Fibroblast of lung (primary cell): ENCODE data around the gene SLC6A4. TPM values are rescaled to one million over a fixed set of nuclear protein-coding genes. Genes with fewer than 3 reads are reported as not detected.

Experiments used
- DNase-seq, 2 donors: peaks; one replicate each; pipeline versions ENCODE4 v3.0.0 to v3.0.0-alpha.2; 2010; ENCODE audit warnings: low read depth in 2 of 2
- H2AFZ ChIP-seq: 2 replicates; pipeline ENCODE4 v1.5.1; 2012; ENCODE audit warnings: low read length, control low read depth, inconsistent platforms
- H3K27ac ChIP-seq: 2 replicates; pipeline ENCODE4 v1.5.1; 2011; ENCODE audit warnings: low read length, control low read depth; ENCODE audit not compliant: insufficient read depth
- H3K27me3 ChIP-seq: 2 replicates; pipeline ENCODE4 v1.5.1; 2011; ENCODE audit warnings: mild to moderate bottlenecking, low read length; ENCODE audit not compliant: control insufficient read depth, insufficient read depth
- H3K36me3 ChIP-seq: 2 replicates; pipeline ENCODE4 v1.5.1; 2011; ENCODE audit warnings: low read length; ENCODE audit not compliant: control insufficient read depth, insufficient read depth
- H3K4me1 ChIP-seq: 2 replicates; pipeline ENCODE4 v1.5.1; 2011; ENCODE audit warnings: low read length; ENCODE audit not compliant: control insufficient read depth, insufficient read depth; ENCODE audit errors: extremely low read depth
- H3K4me2 ChIP-seq: 2 replicates; pipeline ENCODE4 v1.5.1; 2011; ENCODE audit warnings: low read length, control low read depth; ENCODE audit not compliant: insufficient read depth; ENCODE audit errors: extremely low read depth
- H3K4me3 ChIP-seq, 4 experiments: fragments of 200-600 bp in 1 of 4; sonication (generic) in 1 of 4; replicated peaks in 1 of 4; 2 replicates each; pipeline ENCODE4 v1.5.1; 2011 to 2016; ENCODE audit warnings: low read length in 4 of 4, low read depth in 3 of 4, mild to moderate bottlenecking in 3 of 4, control low read depth in 2 of 4, inconsistent platforms in 1 of 4, mixed read lengths in 1 of 4; ENCODE audit not compliant: insufficient read depth in 1 of 4; ENCODE audit errors: control extremely low read depth in 1 of 4
- H3K79me2 ChIP-seq: 2 replicates; pipeline ENCODE4 v1.5.1; 2012; ENCODE audit warnings: mild to moderate bottlenecking, low read length, inconsistent platforms; ENCODE audit not compliant: control insufficient read depth, insufficient read depth
- H3K9ac ChIP-seq: 2 replicates; pipeline ENCODE4 v1.5.1; 2011; ENCODE audit warnings: mild to moderate bottlenecking, low read length, control low read depth; ENCODE audit not compliant: insufficient read depth
- H3K9me3 ChIP-seq: 2 replicates; pipeline ENCODE4 v1.5.1; 2012; ENCODE audit warnings: low read depth, low read length; ENCODE audit not compliant: control insufficient read depth, insufficient read depth
- H4K20me1 ChIP-seq: 2 replicates; pipeline ENCODE4 v1.5.1; 2011; ENCODE audit warnings: low read length; ENCODE audit not compliant: control insufficient read depth, insufficient read depth; ENCODE audit errors: extremely low read depth
- CTCF ChIP-seq, 2 donors: IDR thresholded peaks in 1 of 2; conservative IDR thresholded peaks in 1 of 2; 1 replicate in 1 of 2; 2 replicates in 1 of 2; pipeline ENCODE4 v1.5.1; 2011 to 2012; ENCODE audit warnings: low read length in 2 of 2, control low read depth in 1 of 2, inconsistent platforms in 1 of 2, low read depth in 1 of 2, mild to moderate bottlenecking in 1 of 2
- EZH2 ChIP-seq: IDR thresholded peaks from 2 replicates; pipeline ENCODE4 v1.5.1; 2012; ENCODE audit warnings: low read length, control low read depth, mild to moderate bottlenecking; ENCODE audit errors: missing control alignments
- polyA plus RNA-seq, 2 donors: library from polyadenylated mRNA; depleted of rRNA in 1 of 2; stranded (reverse) in 1 of 2; unstranded in 1 of 2; fragments of >200 nt; gene quantifications; 2 replicates each; pipeline ENCODE4 v1.2.1, GENCODE V29; 2011 to 2012; ENCODE audit warnings: missing spikeins in 1 of 2
- total RNA-seq: library from RNA; depleted of rRNA; stranded (reverse); fragments of >200 nt; gene quantifications from 2 replicates; pipeline ENCODE4 v1.2.1, GENCODE V29; 2014

Gene SLC6A4
- total and polyA plus RNA-seq, 2 donors (not counting 1 experiment from before 2014, with no cell fraction given) = not detected

DNA sequence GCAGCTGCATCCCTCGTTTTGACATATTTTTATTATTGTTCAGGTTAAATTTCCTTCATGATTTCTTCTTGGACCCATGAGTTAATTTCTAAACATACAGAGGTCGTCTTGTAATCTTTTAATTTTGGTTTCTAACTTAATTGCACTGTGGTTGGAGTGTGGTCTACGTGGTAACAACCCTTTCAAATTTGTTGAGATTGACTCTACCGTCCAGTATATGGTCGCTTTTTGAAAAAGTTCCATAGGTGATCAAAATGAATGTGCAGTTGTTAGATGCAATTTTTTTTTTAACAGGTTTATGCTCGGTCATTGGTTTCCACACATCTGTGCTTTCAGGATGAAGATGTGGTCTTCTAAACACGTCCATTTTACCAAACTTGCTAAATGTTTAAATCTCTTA is 11.0 kb upstream of the SLC6A4 start:
- Histone ChIP-seq H3K4me3 (no peak overlapping the region), H3K4me2 (no peak overlapping the region), H3K36me3 (peaks cover 3% of the 10 kb centered on the region), H2AFZ (no peak overlapping the region), H3K9ac (no peak overlapping the region), H3K9me3 (no peaks in the 10 kb centered on the region), H3K27ac (no peak overlapping the region), H3K79me2 (no peaks in the 10 kb centered on the region), H4K20me1 (no peaks in the 10 kb centered on the region), H3K4me1 (no peaks in the 10 kb centered on the region), H3K27me3 (no peaks in the 10 kb centered on the region)
- DNase-seq = no peak
- no peak for TF ChIP-seq EZH2
- TF ChIP-seq CTCF (conservative IDR thresholded peaks at IDR 0.05 in 1 of 2, IDR thresholded peaks at IDR 0.05 in 1 of 2; ENCODE audit: low read depth in 1 of 2, low read length in 2 of 2) = no peak

DNA sequence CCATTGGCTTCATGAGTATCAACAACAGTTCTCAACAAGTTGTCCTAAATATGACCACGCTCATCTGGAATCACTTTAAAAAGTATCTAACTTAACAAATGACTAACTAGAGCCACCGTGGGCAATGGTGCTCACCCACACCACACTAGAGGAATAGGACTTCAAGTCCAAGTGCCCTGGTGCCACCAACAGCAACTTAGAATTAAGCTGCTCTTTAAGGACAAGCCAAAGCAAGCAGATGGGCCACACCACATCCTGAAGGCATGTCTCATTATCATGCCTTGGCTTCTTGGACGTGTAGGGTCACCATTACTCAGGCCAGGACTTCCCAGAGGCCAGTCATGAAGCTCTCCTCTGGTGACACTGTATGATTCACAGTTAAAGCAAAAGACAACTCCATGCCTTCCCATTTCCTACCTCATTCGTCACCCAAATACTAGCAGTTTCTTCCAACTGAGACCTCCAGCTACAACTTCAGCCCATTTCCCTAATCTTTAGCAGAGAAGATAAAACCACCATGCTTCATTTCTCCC is 9.4 kb upstream of the SLC6A4 start:
- H3K9me3 ChIP-seq = no peaks in the 10 kb centered on the region
- no peak overlapping the region for H3K9ac ChIP-seq
- H2AFZ ChIP-seq = no peak overlapping the region
- no peak overlapping the region for H3K4me3 ChIP-seq
- H3K27ac ChIP-seq = no peak overlapping the region
- TF ChIP-seq EZH2 (no peak), CTCF (conservative IDR thresholded peaks at IDR 0.05 in 1 of 2, IDR thresholded peaks at IDR 0.05 in 1 of 2; ENCODE audit: low read depth in 1 of 2, low read length in 2 of 2) (no peak)
- no peaks in the 10 kb centered on the region for H3K4me1 ChIP-seq
- no peaks in the 10 kb centered on the region for H4K20me1 ChIP-seq
- peak overlapping the region; percentile 40 for H3K4me2 ChIP-seq
- H3K79me2 ChIP-seq = no peaks in the 10 kb centered on the region
- peak in 1 of 2 donors; percentile 71 for DNase-seq
- H3K36me3 ChIP-seq = peaks cover 3% of the 10 kb centered on the region
- no peaks in the 10 kb centered on the region for H3K27me3 ChIP-seq

DNA sequence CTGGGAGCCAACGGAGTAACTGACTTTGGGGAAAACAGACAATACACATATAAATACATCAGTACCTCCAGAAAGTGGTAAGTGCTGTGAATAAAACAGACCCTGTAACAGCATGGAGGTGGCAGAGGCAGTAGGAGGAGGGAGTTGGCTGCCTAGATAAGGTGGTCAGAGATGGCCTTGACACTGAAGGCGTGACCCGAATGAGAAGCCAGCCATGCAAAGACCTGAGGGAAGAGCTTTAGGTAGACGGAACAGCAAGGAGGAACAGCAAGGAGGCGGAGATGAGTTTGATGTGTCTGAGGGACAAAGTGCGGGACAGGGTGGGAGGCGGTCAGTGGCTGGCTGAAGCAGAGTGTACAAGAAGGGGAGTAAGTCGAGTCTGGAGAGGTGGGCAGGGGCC is 8.1 kb upstream of the SLC6A4 start:
- DNase-seq = no peak
- Histone ChIP-seq H3K4me2 (no peak overlapping the region), H3K4me1 (no peaks in the 10 kb centered on the region), H3K9me3 (no peaks in the 10 kb centered on the region), H3K27ac (no peak overlapping the region), H3K79me2 (no peaks in the 10 kb centered on the region), H4K20me1 (no peaks in the 10 kb centered on the region), H3K36me3 (no peaks in the 10 kb centered on the region), H3K27me3 (peaks cover under 1% of the 10 kb centered on the region), H3K9ac (no peak overlapping the region), H2AFZ (no peak overlapping the region), H3K4me3 (no peak overlapping the region)
- TF ChIP-seq EZH2 (no peak), CTCF (conservative IDR thresholded peaks at IDR 0.05 in 1 of 2, IDR thresholded peaks at IDR 0.05 in 1 of 2; ENCODE audit: low read depth in 1 of 2, low read length in 2 of 2) (no peak)
